ENCODE data around the gene MUC2.
A peak's percentile ranks its signal among the peaks of the same experiment; 100 is the strongest.

GRCh38 chr11:1029654-1030053, 45.0 kb upstream of the MUC2 start:
- no peak for TF ChIP-seq ZBTB10 (CRISPR knock-in tag; IDR thresholded peaks at IDR 0.05; ENCODE audit: borderline replicate concordance)
- no peak for TF ChIP-seq NFE2L1 (CRISPR knock-in tag; IDR thresholded peaks at IDR 0.05; ENCODE audit: borderline replicate concordance)
- TF ChIP-seq GABPA (IDR thresholded peaks at IDR 0.05; ENCODE audit: low read depth, low read length), result no peak
- no peak for TF ChIP-seq GABPA (CRISPR knock-in tag; IDR thresholded peaks at IDR 0.05; ENCODE audit: low read depth)
- no peak for TF ChIP-seq KDM1A (CRISPR knock-in tag; IDR thresholded peaks at IDR 0.05)
- TF ChIP-seq ZNF30 (CRISPR knock-in tag; IDR thresholded peaks at IDR 0.05), result no peak
- TF ChIP-seq, protein P1, sequence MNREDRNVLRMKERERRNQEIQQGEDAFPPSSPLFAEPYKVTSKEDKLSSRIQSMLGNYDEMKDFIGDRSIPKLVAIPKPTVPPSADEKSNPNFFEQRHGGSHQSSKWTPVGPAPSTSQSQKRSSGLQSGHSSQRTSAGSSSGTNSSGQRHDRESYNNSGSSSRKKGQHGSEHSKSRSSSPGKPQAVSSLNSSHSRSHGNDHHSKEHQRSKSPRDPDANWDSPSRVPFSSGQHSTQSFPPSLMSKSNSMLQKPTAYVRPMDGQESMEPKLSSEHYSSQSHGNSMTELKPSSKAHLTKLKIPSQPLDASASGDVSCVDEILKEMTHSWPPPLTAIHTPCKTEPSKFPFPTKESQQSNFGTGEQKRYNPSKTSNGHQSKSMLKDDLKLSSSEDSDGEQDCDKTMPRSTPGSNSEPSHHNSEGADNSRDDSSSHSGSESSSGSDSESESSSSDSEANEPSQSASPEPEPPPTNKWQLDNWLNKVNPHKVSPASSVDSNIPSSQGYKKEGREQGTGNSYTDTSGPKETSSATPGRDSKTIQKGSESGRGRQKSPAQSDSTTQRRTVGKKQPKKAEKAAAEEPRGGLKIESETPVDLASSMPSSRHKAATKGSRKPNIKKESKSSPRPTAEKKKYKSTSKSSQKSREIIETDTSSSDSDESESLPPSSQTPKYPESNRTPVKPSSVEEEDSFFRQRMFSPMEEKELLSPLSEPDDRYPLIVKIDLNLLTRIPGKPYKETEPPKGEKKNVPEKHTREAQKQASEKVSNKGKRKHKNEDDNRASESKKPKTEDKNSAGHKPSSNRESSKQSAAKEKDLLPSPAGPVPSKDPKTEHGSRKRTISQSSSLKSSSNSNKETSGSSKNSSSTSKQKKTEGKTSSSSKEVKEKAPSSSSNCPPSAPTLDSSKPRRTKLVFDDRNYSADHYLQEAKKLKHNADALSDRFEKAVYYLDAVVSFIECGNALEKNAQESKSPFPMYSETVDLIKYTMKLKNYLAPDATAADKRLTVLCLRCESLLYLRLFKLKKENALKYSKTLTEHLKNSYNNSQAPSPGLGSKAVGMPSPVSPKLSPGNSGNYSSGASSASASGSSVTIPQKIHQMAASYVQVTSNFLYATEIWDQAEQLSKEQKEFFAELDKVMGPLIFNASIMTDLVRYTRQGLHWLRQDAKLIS (CRISPR knock-in tag; IDR thresholded peaks at IDR 0.05), result no peak
- TF ChIP-seq SRF (IDR thresholded peaks at IDR 0.05; ENCODE audit: low read depth, low read length), result no peak
- no peak for TF ChIP-seq HMGXB4 (CRISPR knock-in tag; IDR thresholded peaks at IDR 0.05; ENCODE audit: borderline replicate concordance in 1 of 2, low read depth in 1 of 2)
- TF ChIP-seq, protein P2, sequence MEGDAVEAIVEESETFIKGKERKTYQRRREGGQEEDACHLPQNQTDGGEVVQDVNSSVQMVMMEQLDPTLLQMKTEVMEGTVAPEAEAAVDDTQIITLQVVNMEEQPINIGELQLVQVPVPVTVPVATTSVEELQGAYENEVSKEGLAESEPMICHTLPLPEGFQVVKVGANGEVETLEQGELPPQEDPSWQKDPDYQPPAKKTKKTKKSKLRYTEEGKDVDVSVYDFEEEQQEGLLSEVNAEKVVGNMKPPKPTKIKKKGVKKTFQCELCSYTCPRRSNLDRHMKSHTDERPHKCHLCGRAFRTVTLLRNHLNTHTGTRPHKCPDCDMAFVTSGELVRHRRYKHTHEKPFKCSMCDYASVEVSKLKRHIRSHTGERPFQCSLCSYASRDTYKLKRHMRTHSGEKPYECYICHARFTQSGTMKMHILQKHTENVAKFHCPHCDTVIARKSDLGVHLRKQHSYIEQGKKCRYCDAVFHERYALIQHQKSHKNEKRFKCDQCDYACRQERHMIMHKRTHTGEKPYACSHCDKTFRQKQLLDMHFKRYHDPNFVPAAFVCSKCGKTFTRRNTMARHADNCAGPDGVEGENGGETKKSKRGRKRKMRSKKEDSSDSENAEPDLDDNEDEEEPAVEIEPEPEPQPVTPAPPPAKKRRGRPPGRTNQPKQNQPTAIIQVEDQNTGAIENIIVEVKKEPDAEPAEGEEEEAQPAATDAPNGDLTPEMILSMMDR (CRISPR knock-in tag; IDR thresholded peaks at IDR 0.05), result peak; percentile 21; the same call in 1 of the 2 replicates
- no peak for TF ChIP-seq ZBTB43 (CRISPR knock-in tag; conservative IDR thresholded peaks at IDR 0.05)

Data from HepG2 (cell line).